Adrenal gland (tissue), 12 donors: ENCODE data around the gene SLC25A42. TPM values are rescaled to one million over a fixed set of nuclear protein-coding genes. Genes with fewer than 3 reads are reported as not detected.

ENCODE experiments used
- DNase-seq, 7 donors: peaks; one replicate each; pipeline ENCODE4 v3.0.0-alpha.2; 2019 to 2020
- H3K27ac ChIP-seq, 5 donors: fragments of 200-600 bp; sonication (generic) in 4 of 5; 1 replicate in 3 of 5; 2 replicates in 2 of 5; pipeline versions ENCODE4 v1.5.1 to v1.8.0; 2016 to 2020; ENCODE audit warnings: mild to moderate bottlenecking in 1 of 5
- H3K27me3 ChIP-seq: fragments of 200-600 bp; 2 replicates; pipeline ENCODE4 v1.8.0; 2021
- H3K36me3 ChIP-seq, 2 donors: fragments of 200-600 bp; replicated peaks in 1 of 2; 1 replicate in 1 of 2; 2 replicates in 1 of 2; pipeline versions ENCODE4 v1.5.1 to v1.8.0; 2018 to 2022
- H3K4me1 ChIP-seq, 2 donors: fragments of 200-600 bp; replicated peaks in 1 of 2; 1 replicate in 1 of 2; 2 replicates in 1 of 2; pipeline versions ENCODE4 v1.5.1 to v1.8.0; 2018 to 2021
- H3K4me3 ChIP-seq, 4 donors: fragments of 200-600 bp; sonication (generic) in 3 of 4; one replicate each; pipeline ENCODE4 v1.5.1; 2016 to 2018
- H3K9me3 ChIP-seq, 3 donors: fragments of 200-600 bp; sonication (generic) in 1 of 3; replicated peaks in 1 of 3; 1 replicate in 2 of 3; 2 replicates in 1 of 3; pipeline versions ENCODE4 v1.5.1 to v1.8.0; 2016 to 2021
- POLR2A ChIP-seq, 2 donors: fragments of 450-650 bp; IDR thresholded peaks; one replicate each; pipeline ENCODE4 v1.6.1; 2017; ENCODE audit warnings: antibody characterized with exemption in 2 of 2, mild to moderate bottlenecking in 2 of 2, moderate library complexity in 1 of 2
- WGBS, 4 donors: extraction: QIAGEN DNeasy Blood & Tissue Kit in 2 of 4; methylation state at CpG; one replicate each; pipeline versions ENCODE4 v1.1.5 to v1.1.7; 2013 to 2017; 5-methylcytosine and 5-hydroxymethylcytosine counted together
- intact Hi-C, 2 donors: fragments of 100-400 bp; cut with DNase I; formaldehyde crosslinking; loops; one replicate each; pipeline versions ENCODE4 v1.14.1 to v1.15.0; 2022 to 2023
- polyA plus RNA-seq, 3 donors: library from polyadenylated mRNA; stranded (reverse); fragments of 200-250 nt in 2 of 3; fragments of 350-450 nt in 1 of 3; fragmentation: Illumina TruSeq in 1 of 3; extraction: RNeasy Lipid Tissue Mini Kit (QIAGEN cat#74804) in 1 of 3; gene quantifications; one replicate each; pipeline ENCODE4 v1.2.3, GENCODE V29; 2013 to 2014
- total RNA-seq, 9 donors: library from RNA; depleted of rRNA in 4 of 9; stranded (reverse); fragments of >200 nt in 4 of 9; fragments of 120-200 nt in 1 of 9; fragmentation: NEBNext Ultra II Directional in 1 of 9; extraction: Animal tissue kit (Norgen Biotek cat#: 25700) in 1 of 9; gene quantifications; one replicate each; pipeline versions ENCODE4 v1.1.0 to v1.2.4, GENCODE V29; 2013 to 2023
- TF ChIP-seq, protein P1 (sequence below), 6 experiments: fragments of 450-650 bp in 4 of 6; fragments of 200-600 bp in 2 of 6; sonication (generic) in 1 of 6; IDR thresholded peaks; 1 replicate in 5 of 6; 2 replicates in 1 of 6; pipeline versions ENCODE4 v1.5.1 to v1.8.0; 2016 to 2021; ENCODE audit warnings: antibody characterized with exemption in 6 of 6, mild to moderate bottlenecking in 2 of 6, moderate library complexity in 1 of 6
- donor health status: healthy with polysubstance abuse.
- donor health status: Bipolar disorder and iron deficiency.
- donor health status: DM: yes; HTN: yes; CAD: no.
- donor health status: DM: no; HTN: no; CAD: no.
- donor health status: DM: no; HTN: no; CAD: no.
- donor health status: DM: yes; HTN: yes; CAD: no.

SLC25A42 gene
- total and polyA plus RNA-seq, 12 donors: 5.7 to 14.3 (median 11.4) TPM

- intact Hi-C loops: loop anchor here (5.0 to 10.0 kb wide), 3 partner anchors 57 to 87 kb away; partner anchors contain the start of gene TMEM161A (in 1 of the 2)
- Histone ChIP-seq H3K27me3 (no peaks in the 10 kb centered on the region), H3K4me3 (no peak overlapping the region), H3K4me1 (peaks cover 9 to 16% of the 10 kb centered on the region in 2 donors), H3K36me3 (peaks cover 0 to 35% of the 10 kb centered on the region in 2 donors), H3K9me3 (no peaks in the 10 kb centered on the region), H3K27ac (no peak overlapping the region)
- 50 to 86% (median 84%) methylated on average over 3 to 7 of the region's 7 CpGs for WGBS, 4 donors
- DNase-seq: no peak
- TF ChIP-seq POLR2A (IDR thresholded peaks at IDR 0.05): no peak
- TF ChIP-seq, protein P1, sequence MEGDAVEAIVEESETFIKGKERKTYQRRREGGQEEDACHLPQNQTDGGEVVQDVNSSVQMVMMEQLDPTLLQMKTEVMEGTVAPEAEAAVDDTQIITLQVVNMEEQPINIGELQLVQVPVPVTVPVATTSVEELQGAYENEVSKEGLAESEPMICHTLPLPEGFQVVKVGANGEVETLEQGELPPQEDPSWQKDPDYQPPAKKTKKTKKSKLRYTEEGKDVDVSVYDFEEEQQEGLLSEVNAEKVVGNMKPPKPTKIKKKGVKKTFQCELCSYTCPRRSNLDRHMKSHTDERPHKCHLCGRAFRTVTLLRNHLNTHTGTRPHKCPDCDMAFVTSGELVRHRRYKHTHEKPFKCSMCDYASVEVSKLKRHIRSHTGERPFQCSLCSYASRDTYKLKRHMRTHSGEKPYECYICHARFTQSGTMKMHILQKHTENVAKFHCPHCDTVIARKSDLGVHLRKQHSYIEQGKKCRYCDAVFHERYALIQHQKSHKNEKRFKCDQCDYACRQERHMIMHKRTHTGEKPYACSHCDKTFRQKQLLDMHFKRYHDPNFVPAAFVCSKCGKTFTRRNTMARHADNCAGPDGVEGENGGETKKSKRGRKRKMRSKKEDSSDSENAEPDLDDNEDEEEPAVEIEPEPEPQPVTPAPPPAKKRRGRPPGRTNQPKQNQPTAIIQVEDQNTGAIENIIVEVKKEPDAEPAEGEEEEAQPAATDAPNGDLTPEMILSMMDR (IDR thresholded peaks at IDR 0.05): no peak
Measured at GRCh38 chr19:19057720-19058119, 6.1 kb upstream of the SLC25A42 start.

DNA sequence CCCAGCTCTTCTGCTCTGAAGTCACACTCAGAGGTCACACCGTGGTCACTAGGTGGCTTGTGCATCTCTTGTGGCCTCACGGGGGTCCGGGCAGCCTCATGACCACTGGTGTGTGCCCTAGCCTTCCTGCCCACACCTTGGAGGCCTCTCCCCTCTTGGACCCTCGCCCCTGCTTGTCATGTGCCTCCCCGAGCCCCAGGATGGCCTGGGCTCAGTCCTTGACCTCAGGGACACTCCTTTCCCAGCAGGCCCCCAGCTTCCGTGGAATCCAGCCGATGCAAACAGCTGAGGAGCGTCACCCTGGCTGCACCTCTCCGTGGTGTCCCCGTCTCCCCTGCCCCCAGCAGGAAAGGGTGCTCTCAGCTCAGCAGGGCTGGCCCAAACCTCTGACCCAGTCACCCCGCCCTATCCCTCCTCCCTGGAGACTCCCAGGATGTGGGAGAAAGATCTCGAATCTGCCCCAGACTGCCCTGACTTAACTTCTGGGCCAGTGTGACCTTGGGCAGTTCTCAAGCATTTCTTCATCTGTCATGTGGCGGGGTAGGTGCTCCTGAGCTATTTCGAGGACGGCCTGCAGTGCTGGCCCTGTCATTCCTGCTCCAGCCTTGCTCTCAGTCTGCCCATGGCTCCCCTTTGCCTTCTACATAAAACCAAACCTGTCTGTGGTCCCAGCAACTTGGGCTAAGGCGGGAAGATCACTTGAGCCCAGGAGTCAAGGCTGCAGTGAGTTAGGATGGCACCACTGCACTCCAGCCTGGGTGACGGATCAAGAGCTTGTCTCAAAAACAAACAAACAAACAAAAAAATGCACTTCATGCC is 4.6 kb upstream of the SLC25A42 start:
- DNase-seq: peak in 6 of 7 donors; percentile 60 to 78 (median 70)
- intact Hi-C loops: loop anchor here (5.0 to 10.0 kb wide), 3 partner anchors 56 to 86 kb away; partner anchors contain the start of gene TMEM161A (in 1 of the 2)
- peak overlapping the region in 4 of 5 donors; percentile 32 to 75 (median 48) for H3K27ac ChIP-seq
- H3K9me3 ChIP-seq: no peaks in the 10 kb centered on the region
- H3K4me1 ChIP-seq: peaks cover 9 to 22% of the 10 kb centered on the region in 2 donors
- no peaks in the 10 kb centered on the region for H3K27me3 ChIP-seq
- H3K36me3 ChIP-seq: peaks cover 0 to 22% of the 10 kb centered on the region in 2 donors
- WGBS, 4 donors: 40 to 55% (median 46%) methylated on average over 7 to 17 of the region's 17 CpGs
- TF ChIP-seq POLR2A (IDR thresholded peaks at IDR 0.05): peak in 1 of 2 donors; percentile 14
- TF ChIP-seq, protein P1 (IDR thresholded peaks at IDR 0.05): no peak
- H3K4me3 ChIP-seq: no peak overlapping the region

DNA sequence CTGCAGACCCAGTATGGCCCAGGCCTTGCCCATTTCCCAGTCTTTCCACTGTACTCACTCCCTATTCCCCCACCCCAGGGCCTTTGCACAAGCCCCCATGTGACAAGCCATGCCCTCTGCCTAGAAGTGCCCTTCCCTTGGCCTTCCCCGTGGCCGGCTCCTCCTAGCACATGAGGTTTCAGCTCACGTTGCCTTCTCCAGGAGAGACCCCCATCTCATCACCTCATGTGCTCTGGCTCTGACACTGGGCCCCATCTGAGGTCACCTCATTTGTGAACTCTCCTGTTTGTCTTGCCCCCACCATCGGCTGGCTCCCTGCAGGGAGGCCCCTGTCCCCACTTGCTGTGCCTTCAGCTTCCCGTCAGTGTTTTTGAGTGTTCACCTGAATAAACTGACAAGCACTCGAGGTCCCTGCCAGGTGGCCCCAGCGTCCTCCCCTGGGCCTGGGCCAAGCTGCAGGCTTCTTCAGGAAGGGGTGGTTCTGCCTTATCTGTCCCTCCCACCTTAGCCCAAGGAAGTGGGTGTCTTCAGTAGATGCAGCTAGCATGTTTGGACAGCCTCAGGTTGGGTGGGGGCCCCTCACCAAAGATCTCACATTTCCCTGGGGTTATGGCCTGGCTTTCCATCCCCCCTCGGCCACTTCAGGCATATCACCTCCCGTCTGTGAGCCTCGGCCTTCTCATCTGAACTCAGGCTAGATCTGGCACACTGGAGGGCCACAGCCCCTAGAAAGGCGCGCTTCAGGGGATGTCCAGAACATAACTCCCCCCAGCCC is 3.8 kb upstream of the SLC25A42 start:
- Histone ChIP-seq H3K36me3 (peaks cover 0 to 14% of the 10 kb centered on the region in 2 donors), H3K9me3 (no peaks in the 10 kb centered on the region)
- 84 to 90% (median 87%) methylated on average over 11 to 12 of the region's 12 CpGs for WGBS, 4 donors

More for the DNA sequence above, 3.8 kb upstream of the SLC25A42 start:
- intact Hi-C loops: loop anchor here (5.0 to 10.0 kb wide), 3 partner anchors 55 to 85 kb away; partner anchors contain the start of gene TMEM161A (in 1 of the 2)
- H3K27ac ChIP-seq: peak overlapping the region in 4 of 5 donors; percentile 16 to 75 (median 48)
- H3K27me3 ChIP-seq: no peaks in the 10 kb centered on the region
- peaks cover 17 to 28% of the 10 kb centered on the region in 2 donors for H3K4me1 ChIP-seq
- DNase-seq: no peak
- H3K4me3 ChIP-seq: no peak overlapping the region
- no peak for TF ChIP-seq POLR2A (IDR thresholded peaks at IDR 0.05)
- TF ChIP-seq, protein P1 (IDR thresholded peaks at IDR 0.05): no peak
